GM13977 (cell line): ENCODE data around the gene FAAP100.

Experiments used
- DNase-seq: peaks from one replicate; pipeline ENCODE4 v3.0.0; 2012; ENCODE audit warnings: low spot score
- CTCF ChIP-seq: IDR thresholded peaks from 2 replicates; pipeline ENCODE4 v1.5.1; 2012; ENCODE audit warnings: mild to moderate bottlenecking, control low read depth; ENCODE audit not compliant: insufficient read depth; ENCODE audit errors: extremely low read depth, missing control alignments
- in situ Hi-C: fragments of 300-500 bp; cut with MboI; formaldehyde crosslinking; loops from one replicate; pipeline ENCODE4 v1.12.0; 2022; ENCODE audit warnings: low sequenced_read_pairs, low pct_unique_long_range_greater_than_20kb, mixed read lengths, inconsistent platforms; ENCODE audit not compliant: unreplicated experiment

Gene FAAP100

GRCh38 chr17:81511804-81512561, 40.2 kb downstream of the FAAP100 start:
- in situ Hi-C loops = no loop called here
- DNase-seq = no peak
- no peak for TF ChIP-seq CTCF

- DNase-seq = no peak
Observed at GRCh38 chr17:81511554-81511803, 40.7 kb downstream of the FAAP100 start.

GRCh38 chr17:81510785-81511553, 41.2 kb downstream of the FAAP100 start:
- DNase-seq = no peak
- in situ Hi-C loops = no loop called here
- no peak for TF ChIP-seq CTCF

More at GRCh38 chr17:81511554-81511803, 40.7 kb downstream of the FAAP100 start:
- in situ Hi-C loops = no loop called here
- TF ChIP-seq CTCF = no peak

- no peak for DNase-seq
- in situ Hi-C loops = no loop called here
- no peak for TF ChIP-seq CTCF
Observed at GRCh38 chr17:81509972-81510784, 42.0 kb downstream of the FAAP100 start.

DNA sequence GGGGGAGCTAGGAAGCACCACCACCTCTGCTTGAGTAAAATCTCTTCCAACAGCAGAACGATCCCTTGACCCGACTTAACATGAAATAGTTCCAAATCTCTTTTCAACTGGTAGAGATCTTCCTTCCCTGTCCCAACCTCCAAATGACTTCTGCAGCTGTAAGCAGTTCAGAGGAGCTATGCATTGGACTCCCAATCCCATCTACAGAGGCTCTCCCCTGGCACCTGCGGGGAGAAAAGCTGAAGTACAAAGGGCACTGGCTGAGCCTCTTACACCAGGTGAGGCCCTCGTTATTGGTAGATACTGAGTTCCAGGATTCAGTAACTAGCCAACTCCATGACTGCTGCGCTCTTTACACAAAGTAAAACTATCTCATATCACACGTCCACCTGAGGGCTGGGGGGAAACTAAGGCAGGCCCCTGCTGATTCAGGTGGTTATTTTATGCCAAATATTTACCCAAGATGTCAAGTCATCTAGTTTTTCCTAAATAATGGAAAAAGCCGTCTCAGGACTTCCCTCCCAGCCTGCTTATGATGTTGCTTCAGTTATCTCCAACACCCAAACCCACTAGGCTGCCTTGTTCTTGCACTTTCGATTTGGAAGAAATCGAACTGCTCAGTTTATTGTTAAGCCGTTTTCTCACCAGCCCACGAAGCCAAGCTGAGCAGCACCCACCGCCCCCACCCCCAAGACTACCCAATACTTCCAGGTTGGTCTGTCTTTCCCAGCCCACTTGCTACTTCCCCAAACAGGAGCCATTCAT, 42.8 kb downstream of the FAAP100 start:
- no peak for TF ChIP-seq CTCF
- no peak for DNase-seq
- in situ Hi-C loops = no loop called here

GRCh38 chr17:81508639-81509206, 43.4 kb downstream of the FAAP100 start:
- DNase-seq = no peak
- no peak for TF ChIP-seq CTCF
- in situ Hi-C loops = no loop called here
